SK-N-SH (cell line): ENCODE measurements around the gene HOXC13.

Experiments used
- RCOR1 ChIP-seq: fragments of 150-350 bp; IDR thresholded peaks from 2 replicates; pipeline ENCODE4 v1.6.1; 2017; ENCODE audit warnings: antibody characterized with exemption, low read length
- TF ChIP-seq, protein P1 (sequence below): fragments of 200-600 bp; sonication (generic); IDR thresholded peaks from 2 replicates; pipeline ENCODE4 v1.6.1; 2017; ENCODE audit warnings: antibody characterized with exemption, mild to moderate bottlenecking, moderate library complexity

DNA sequence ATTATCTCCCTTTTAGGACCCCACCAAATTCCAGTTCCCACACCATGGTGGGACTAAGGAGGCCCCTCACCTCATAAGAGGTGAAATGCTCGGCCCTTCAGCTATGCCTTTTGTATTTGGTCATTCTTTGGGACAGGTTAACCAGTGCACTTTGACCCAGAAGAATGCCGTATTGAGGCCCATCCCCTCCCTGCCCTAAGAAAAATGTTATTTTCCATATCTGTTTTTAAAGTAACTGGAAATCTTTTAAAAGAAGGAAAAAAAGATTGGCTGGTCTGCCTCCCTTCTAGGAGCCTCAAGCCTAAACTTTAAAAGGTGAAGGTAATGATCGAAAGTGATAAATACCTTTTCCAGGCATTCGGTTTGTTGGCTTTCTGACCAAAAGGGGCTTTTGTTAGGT lies 5.7 kb upstream of the HOXC13 start:
- TF ChIP-seq RCOR1, result no peak
- TF ChIP-seq, protein P1, sequence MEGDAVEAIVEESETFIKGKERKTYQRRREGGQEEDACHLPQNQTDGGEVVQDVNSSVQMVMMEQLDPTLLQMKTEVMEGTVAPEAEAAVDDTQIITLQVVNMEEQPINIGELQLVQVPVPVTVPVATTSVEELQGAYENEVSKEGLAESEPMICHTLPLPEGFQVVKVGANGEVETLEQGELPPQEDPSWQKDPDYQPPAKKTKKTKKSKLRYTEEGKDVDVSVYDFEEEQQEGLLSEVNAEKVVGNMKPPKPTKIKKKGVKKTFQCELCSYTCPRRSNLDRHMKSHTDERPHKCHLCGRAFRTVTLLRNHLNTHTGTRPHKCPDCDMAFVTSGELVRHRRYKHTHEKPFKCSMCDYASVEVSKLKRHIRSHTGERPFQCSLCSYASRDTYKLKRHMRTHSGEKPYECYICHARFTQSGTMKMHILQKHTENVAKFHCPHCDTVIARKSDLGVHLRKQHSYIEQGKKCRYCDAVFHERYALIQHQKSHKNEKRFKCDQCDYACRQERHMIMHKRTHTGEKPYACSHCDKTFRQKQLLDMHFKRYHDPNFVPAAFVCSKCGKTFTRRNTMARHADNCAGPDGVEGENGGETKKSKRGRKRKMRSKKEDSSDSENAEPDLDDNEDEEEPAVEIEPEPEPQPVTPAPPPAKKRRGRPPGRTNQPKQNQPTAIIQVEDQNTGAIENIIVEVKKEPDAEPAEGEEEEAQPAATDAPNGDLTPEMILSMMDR, result no peak
